ENCODE measurements around the gene PON1.

GRCh38 chr7:95373323-95373722 is 49.0 kb upstream of the PON1 start:
- TF ChIP-seq EZH2 (IDR thresholded peaks at IDR 0.05), result no peak
- no peak for TF ChIP-seq POLR2AphosphoS5 (IDR thresholded peaks at IDR 0.05; ENCODE audit: borderline replicate concordance, low read depth, low read length)
- TF ChIP-seq FOXP2 (optimal IDR thresholded peaks at IDR 0.05; ENCODE audit: control extremely low read depth, extremely low read length, insufficient read depth), result no peak

Data from SK-N-MC (cell line).